Esophagus muscularis mucosa (tissue), 4 donors: ENCODE measurements around the gene GPD1L.

ENCODE experiments used
- CTCF ChIP-seq, 3 experiments: fragments of 200-600 bp in 2 of 3; fragments of 450-650 bp in 1 of 3; sonication (generic) in 2 of 3; IDR thresholded peaks; one replicate each; pipeline ENCODE4 v1.5.1; 2017 to 2019; ENCODE audit warnings: antibody characterized with exemption in 3 of 3, mild to moderate bottlenecking in 2 of 3, moderate library complexity in 1 of 3
- EP300 ChIP-seq: sonication (generic); formaldehyde crosslinking; IDR thresholded peaks from one replicate; pipeline ENCODE4 v1.6.1; 2017; ENCODE audit warnings: antibody characterized with exemption
- POLR2A ChIP-seq: fragments of 450-650 bp; IDR thresholded peaks from one replicate; pipeline ENCODE4 v1.6.1; 2017; ENCODE audit warnings: antibody characterized with exemption, moderate library complexity, mild to moderate bottlenecking, low read depth

GRCh38 chr3:32077260-32078084 lies 28.9 kb upstream of the GPD1L start:
- TF ChIP-seq CTCF (IDR thresholded peaks at IDR 0.05) (no peak), POLR2A (no peak), EP300 (no peak)
